Inferior parietal cortex (tissue), 1 donor: ENCODE measurements around the gene DOC2A.
"Not testable (repeated sequence)": the region's sequence is repeated elsewhere in the genome, so short reads cannot be mapped to it uniquely, and the experiment has no call there.

Source experiments
- DNase-seq: peaks from one replicate; pipeline ENCODE4 v3.0.0-alpha.2; 2016; ENCODE audit errors: extremely low spot score

DOC2A gene

DNA sequence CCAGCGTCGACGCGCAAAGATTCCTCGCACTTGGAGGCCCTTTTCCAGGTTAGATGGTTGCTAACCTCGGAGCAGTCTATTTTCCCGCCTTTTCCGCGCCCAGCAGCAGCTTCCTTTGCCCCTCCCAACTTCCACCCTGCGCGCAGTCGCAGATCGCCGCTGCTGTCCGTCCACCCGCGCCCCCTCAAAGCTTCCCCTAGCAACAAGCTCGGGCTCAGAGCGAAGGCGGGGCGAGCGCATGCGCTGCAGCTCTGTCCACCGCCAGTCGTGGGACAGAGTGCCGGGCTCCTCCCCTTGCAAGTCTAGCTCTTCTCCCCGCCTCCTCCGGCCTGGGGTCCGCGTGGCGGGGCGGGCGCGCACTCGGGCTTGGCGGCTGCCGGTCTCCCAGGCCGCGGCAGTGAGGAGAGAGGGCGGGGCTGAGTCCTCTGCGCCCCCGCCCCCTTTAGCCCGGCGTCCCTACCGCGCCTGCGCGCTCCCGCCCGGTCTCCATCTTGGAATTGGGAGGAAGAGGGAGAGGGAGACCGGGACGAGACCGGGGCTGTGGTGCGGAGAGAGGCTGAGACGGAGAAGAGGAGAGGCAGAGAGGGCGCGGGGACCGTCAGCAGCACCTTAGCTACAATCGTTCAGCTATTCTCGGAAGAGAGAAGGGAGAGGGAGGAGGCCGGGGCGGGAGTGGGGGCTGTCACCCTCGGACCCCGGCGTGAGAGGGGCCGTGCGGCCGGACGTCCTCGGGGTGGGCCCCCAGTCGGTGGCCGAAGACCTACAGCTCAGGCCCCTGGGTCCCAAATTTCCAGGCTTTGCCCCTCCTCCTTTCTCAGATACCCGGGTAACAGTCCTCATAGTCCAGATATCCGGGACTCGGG is 37.2 kb downstream of the DOC2A start, which contains the start of gene TAOK2:
Gene TAOK2, plus strand, starts transcription at position 485 of the 863 bp plus-strand sequence. CDS start 3,905 bp downstream, outside the sequence.
- DNase-seq: peak; percentile 97

GRCh38 chr16:29972992-29973383 is 37.8 kb downstream of the DOC2A start:
- no peak for DNase-seq

GRCh38 chr16:29972500-29972899 is 38.3 kb downstream of the DOC2A start:
- DNase-seq: no peak

GRCh38 chr16:29971304-29971703 is 39.5 kb downstream of the DOC2A start:
- DNase-seq: no peak

GRCh38 chr16:29968205-29968604 is 42.6 kb downstream of the DOC2A start:
- DNase-seq: no peak

- DNase-seq: no peak
Observed at GRCh38 chr16:29963021-29963743, 47.6 kb downstream of the DOC2A start.

DNA sequence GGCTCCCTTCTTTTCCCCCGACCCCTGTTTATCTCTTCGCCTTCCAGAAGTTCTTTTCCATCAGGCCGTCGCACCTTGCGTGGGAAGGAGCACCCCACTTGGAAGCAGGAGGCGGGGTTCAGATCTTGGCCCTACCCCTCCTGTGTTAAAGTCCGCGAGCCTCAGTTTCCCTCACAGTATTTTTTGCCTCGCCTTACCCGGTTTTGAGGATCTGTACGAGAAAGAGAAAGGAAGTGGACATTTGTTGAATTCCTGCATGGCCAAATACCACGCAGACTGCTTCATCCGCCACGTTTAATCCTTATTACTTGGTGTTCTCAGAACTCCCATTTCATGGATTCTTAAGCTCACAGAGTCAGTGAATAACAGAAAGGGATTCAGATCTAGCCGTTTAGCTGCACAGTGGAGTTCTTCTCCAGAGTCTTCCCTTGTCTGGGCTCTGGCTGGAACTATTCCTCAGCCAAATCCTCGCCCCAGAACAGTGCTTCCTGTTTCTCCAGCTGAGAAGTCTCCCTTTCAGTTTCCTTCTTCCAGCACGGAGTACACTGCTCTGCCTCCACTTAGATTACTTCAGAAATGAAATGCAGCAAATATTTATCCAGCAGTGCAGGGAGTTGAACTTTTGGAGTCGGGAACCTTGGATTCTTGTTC is 48.4 kb downstream of the DOC2A start:
- peak; percentile 37 for DNase-seq

DNA sequence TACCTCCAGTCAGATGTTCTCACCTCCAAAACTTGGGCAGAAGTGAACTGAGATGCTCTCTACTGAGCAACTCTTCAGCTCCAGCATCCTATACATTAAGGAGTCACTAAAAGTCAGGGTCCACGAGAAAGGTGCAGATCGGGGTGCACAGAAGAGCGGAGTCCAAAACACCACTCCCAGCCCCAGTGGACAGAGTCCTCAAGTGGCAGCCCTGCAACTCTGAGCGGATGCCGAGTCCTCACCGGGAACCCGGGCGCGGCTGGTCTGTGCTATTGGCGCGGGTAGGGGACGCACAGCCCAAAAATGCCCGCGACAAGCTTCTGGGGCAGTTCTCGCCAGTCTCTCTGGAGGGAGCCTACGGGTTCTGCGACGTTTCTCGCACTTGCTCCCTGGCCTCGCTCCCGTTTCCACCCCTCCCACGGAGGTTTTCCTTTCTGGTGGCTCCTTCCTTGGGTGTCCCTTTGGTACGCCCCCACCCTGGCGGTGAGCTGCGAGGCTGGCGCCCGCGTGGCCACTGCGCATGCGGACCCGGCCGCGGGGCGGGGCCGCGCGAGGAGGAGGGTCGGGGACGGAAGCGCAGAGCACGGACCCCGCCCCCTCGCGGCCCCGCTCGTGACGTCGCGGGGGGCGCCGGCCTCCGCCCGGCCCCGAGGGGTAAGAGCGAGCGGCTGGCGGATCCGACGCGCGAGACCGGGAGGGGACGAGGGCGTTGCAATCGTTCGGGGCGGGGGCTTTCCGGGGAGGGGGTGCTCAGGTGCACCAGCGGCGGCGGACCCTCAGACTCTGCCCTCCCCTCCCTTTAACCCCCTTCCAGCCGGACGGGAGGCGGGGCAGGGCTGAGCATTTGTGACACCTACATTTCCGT is 49.1 kb downstream of the DOC2A start, which contains the start of gene TMEM219:
Gene TMEM219, plus strand, starts transcription at position 601 of the 865 bp plus-strand sequence. CDS start 1,065 bp downstream, outside the sequence.
- peak; percentile 92 for DNase-seq

DNA sequence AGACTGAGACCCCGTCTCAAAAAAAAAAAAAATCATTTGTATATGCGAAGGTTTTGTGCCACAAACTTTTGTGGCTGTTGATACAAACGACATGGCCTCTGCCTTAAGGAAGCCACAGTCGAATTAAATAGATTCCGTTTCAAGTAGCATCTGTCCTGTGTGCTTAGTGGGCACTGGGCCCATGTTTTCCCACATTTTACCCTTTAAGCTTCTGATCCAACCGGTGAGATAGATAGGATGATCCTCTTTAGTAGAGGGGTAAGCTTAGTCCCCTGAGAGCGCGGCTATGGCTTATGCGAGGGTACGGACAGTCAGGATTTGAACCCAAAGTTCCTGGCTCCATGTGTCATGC is 49.7 kb downstream of the DOC2A start:
- no peak for DNase-seq

GRCh38 chr16:29959821-29960220 is 51.0 kb downstream of the DOC2A start:
- DNase-seq: not testable (repeated sequence)

DNA sequence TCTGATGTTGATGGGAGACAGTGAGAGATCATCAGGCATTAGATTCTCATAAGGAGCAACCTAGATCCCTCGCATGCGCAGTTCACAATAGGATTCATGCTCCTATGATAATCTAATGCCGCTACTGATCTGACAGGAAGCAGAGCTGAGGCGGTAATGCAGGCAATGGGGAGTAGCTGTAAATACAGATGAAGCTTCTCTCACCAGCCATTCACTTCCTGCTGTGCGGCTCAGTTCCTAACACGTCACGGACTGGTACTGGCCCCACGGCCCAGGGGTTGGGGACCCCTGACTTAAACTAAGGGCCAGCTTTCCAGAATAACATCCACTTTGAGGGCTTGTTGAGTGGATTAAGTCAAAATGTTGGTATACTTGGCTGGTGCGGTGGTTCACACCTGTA is 51.5 kb downstream of the DOC2A start:
- DNase-seq: no peak

GRCh38 chr16:29958756-29959155 is 52.1 kb downstream of the DOC2A start:
- no peak for DNase-seq
